Mesendoderm (in vitro differentiated cells): ENCODE measurements around the gene ABCC1.

ENCODE experiments used
- DNase-seq: peaks from one replicate; pipeline ENCODE4 v3.0.0; 2013
- H2AK5ac ChIP-seq: 2 replicates; pipeline ENCODE4 v1.6.1; 2013; ENCODE audit warnings: low read length, inconsistent platforms
- H2BK120ac ChIP-seq: 2 replicates; pipeline ENCODE4 v1.6.1; 2013; ENCODE audit warnings: low read depth, mild to moderate bottlenecking, low read length, moderate library complexity, mixed read lengths
- H2BK15ac ChIP-seq: replicated peaks from 2 replicates; pipeline ENCODE4 v1.6.1; 2013; ENCODE audit warnings: low read depth, mild to moderate bottlenecking, moderate library complexity
- H2BK5ac ChIP-seq: 2 replicates; pipeline ENCODE4 v1.6.1; 2013; ENCODE audit warnings: low read length, inconsistent platforms
- H3K18ac ChIP-seq: 2 replicates; pipeline ENCODE4 v1.6.1; 2013; ENCODE audit warnings: mild to moderate bottlenecking, low read length, mixed read lengths
- H3K23ac ChIP-seq: one replicate; pipeline ENCODE4 v1.6.1; 2013; ENCODE audit warnings: low read length
- H3K27ac ChIP-seq: 2 replicates; pipeline ENCODE4 v1.5.1; 2013; ENCODE audit warnings: low read depth, mild to moderate bottlenecking, inconsistent platforms, low read length, moderate library complexity
- H3K27me3 ChIP-seq: 2 replicates; pipeline ENCODE4 v1.6.1; 2013; ENCODE audit warnings: low read length, control low read depth, mild to moderate bottlenecking, inconsistent platforms; ENCODE audit not compliant: insufficient read depth, poor library complexity
- H3K36me3 ChIP-seq: 2 replicates; pipeline ENCODE4 v1.6.1; 2013; ENCODE audit warnings: low read length, inconsistent platforms; ENCODE audit not compliant: control insufficient read depth, insufficient read depth
- H3K4ac ChIP-seq: one replicate; pipeline ENCODE4 v1.6.1; 2013; ENCODE audit warnings: low read depth, mild to moderate bottlenecking, low read length, moderate library complexity
- H3K4me1 ChIP-seq: 2 replicates; pipeline ENCODE4 v1.6.1; 2013; ENCODE audit warnings: low read depth, low read length, inconsistent platforms; ENCODE audit not compliant: control insufficient read depth
- H3K4me2 ChIP-seq: 2 replicates; pipeline ENCODE4 v1.6.1; 2013; ENCODE audit warnings: low read length
- H3K4me3 ChIP-seq: 2 replicates; pipeline ENCODE4 v1.5.1; 2013; ENCODE audit warnings: mild to moderate bottlenecking, low read length
- H3K56ac ChIP-seq: one replicate; pipeline ENCODE4 v1.6.1; 2013; ENCODE audit warnings: low read length
- H3K79me1 ChIP-seq: 2 replicates; pipeline ENCODE4 v1.6.1; 2013; ENCODE audit warnings: low read length, inconsistent platforms
- H3K79me2 ChIP-seq: 2 replicates; pipeline ENCODE4 v1.6.1; 2013; ENCODE audit warnings: mild to moderate bottlenecking, low read length; ENCODE audit not compliant: control insufficient read depth, insufficient read depth
- H3K9ac ChIP-seq: 2 replicates; pipeline ENCODE4 v1.6.1; 2013; ENCODE audit warnings: low read length, inconsistent platforms
- H4K5ac ChIP-seq: one replicate; pipeline ENCODE4 v1.6.1; 2013; ENCODE audit warnings: low read length
- H4K8ac ChIP-seq: one replicate; pipeline ENCODE4 v1.6.1; 2013; ENCODE audit warnings: low read depth, mild to moderate bottlenecking, control low read depth, low read length, moderate library complexity
- WGBS: extraction: QIAGEN DNeasy Blood & Tissue Kit; methylation state at CpG from one replicate; pipeline ENCODE4 v1.1.7; 2013; ENCODE audit warnings: low lambda C conversion rate, missing lambda C conversion rate; ENCODE audit not compliant: insufficient coverage; ENCODE audit errors: extremely low coverage; 5-methylcytosine and 5-hydroxymethylcytosine counted together

ABCC1 gene

GRCh38 chr16:16048904-16049582, 99.6 kb downstream of the ABCC1 start:
- Histone ChIP-seq H3K4ac (no peak overlapping the region), H3K23ac (no peak overlapping the region), H3K4me3 (no peak overlapping the region), H2BK120ac (no peak overlapping the region), H3K4me2 (no peak overlapping the region), H4K8ac (no peak overlapping the region), H3K4me1 (no peaks in the 10 kb centered on the region), H2BK15ac (no peak overlapping the region), H3K9ac (no peak overlapping the region), H3K79me2 (no peaks in the 10 kb centered on the region), H3K79me1 (no peaks in the 10 kb centered on the region), H3K27ac (no peak overlapping the region), H3K56ac (no peak overlapping the region), H3K36me3 (peaks cover 15% of the 10 kb centered on the region), H4K5ac (no peak overlapping the region), H3K27me3 (no peaks in the 10 kb centered on the region), H2BK5ac (no peak overlapping the region), H2AK5ac (no peak overlapping the region), H3K18ac (no peak overlapping the region)
- peak; percentile 49 for DNase-seq
- WGBS, result no CpG with 5 or more reads among the region's 6 CpGs

GRCh38 chr16:16050106-16050505, 100.7 kb downstream of the ABCC1 start:
- no peak overlapping the region for H4K8ac ChIP-seq
- H3K23ac ChIP-seq, result no peak overlapping the region
- no peak overlapping the region for H3K4me3 ChIP-seq
- H3K4ac ChIP-seq, result no peak overlapping the region
- no peaks in the 10 kb centered on the region for H3K79me2 ChIP-seq
- no peak for DNase-seq
- no peak overlapping the region for H4K5ac ChIP-seq
- H3K27ac ChIP-seq, result no peak overlapping the region
- no peak overlapping the region for H3K9ac ChIP-seq
- no peak overlapping the region for H2BK120ac ChIP-seq
- no peak overlapping the region for H3K18ac ChIP-seq
- H2BK5ac ChIP-seq, result no peak overlapping the region
- WGBS, result no CpG with 5 or more reads among the region's 6 CpGs
- H3K79me1 ChIP-seq, result no peaks in the 10 kb centered on the region
- H3K4me1 ChIP-seq, result no peaks in the 10 kb centered on the region
- no peak overlapping the region for H2BK15ac ChIP-seq
- H3K36me3 ChIP-seq, result peaks cover 10% of the 10 kb centered on the region
- H3K27me3 ChIP-seq, result no peaks in the 10 kb centered on the region
- no peak overlapping the region for H2AK5ac ChIP-seq
- H3K4me2 ChIP-seq, result no peak overlapping the region
- H3K56ac ChIP-seq, result no peak overlapping the region

GRCh38 chr16:16051132-16051531, 101.7 kb downstream of the ABCC1 start:
- no peak overlapping the region for H3K9ac ChIP-seq
- H3K56ac ChIP-seq, result no peak overlapping the region
- no peaks in the 10 kb centered on the region for H3K79me2 ChIP-seq
- H3K4ac ChIP-seq, result no peak overlapping the region
- H3K23ac ChIP-seq, result no peak overlapping the region
- no peaks in the 10 kb centered on the region for H3K79me1 ChIP-seq
- no peak overlapping the region for H2BK15ac ChIP-seq
- no peak for DNase-seq
- no peak overlapping the region for H2AK5ac ChIP-seq
- H3K27ac ChIP-seq, result no peak overlapping the region
- H4K5ac ChIP-seq, result no peak overlapping the region
- H4K8ac ChIP-seq, result no peak overlapping the region
- no peak overlapping the region for H3K4me3 ChIP-seq
- peaks cover 3% of the 10 kb centered on the region for H3K36me3 ChIP-seq
- H2BK120ac ChIP-seq, result no peak overlapping the region
- H3K27me3 ChIP-seq, result no peaks in the 10 kb centered on the region
- no CpG with 5 or more reads among the region's 4 CpGs for WGBS
- no peaks in the 10 kb centered on the region for H3K4me1 ChIP-seq
- no peak overlapping the region for H3K4me2 ChIP-seq
- H2BK5ac ChIP-seq, result no peak overlapping the region
- H3K18ac ChIP-seq, result no peak overlapping the region

- no CpG with 5 or more reads among the region's 3 CpGs for WGBS
- no peak overlapping the region for H3K4me2 ChIP-seq
- no peak overlapping the region for H3K9ac ChIP-seq
- DNase-seq, result no peak
- no peak overlapping the region for H2BK15ac ChIP-seq
- H3K18ac ChIP-seq, result no peak overlapping the region
- H3K4ac ChIP-seq, result no peak overlapping the region
- H3K4me3 ChIP-seq, result no peak overlapping the region
- H2BK5ac ChIP-seq, result no peak overlapping the region
- no peak overlapping the region for H2BK120ac ChIP-seq
- H4K5ac ChIP-seq, result no peak overlapping the region
- no peak overlapping the region for H4K8ac ChIP-seq
- H2AK5ac ChIP-seq, result no peak overlapping the region
- H3K79me1 ChIP-seq, result no peaks in the 10 kb centered on the region
- no peaks in the 10 kb centered on the region for H3K79me2 ChIP-seq
- H3K23ac ChIP-seq, result no peak overlapping the region
- no peak overlapping the region for H3K56ac ChIP-seq
- H3K36me3 ChIP-seq, result peaks cover 4% of the 10 kb centered on the region
- no peaks in the 10 kb centered on the region for H3K4me1 ChIP-seq
- H3K27ac ChIP-seq, result no peak overlapping the region
- H3K27me3 ChIP-seq, result no peaks in the 10 kb centered on the region
Measured at GRCh38 chr16:16052916-16053315, 103.5 kb downstream of the ABCC1 start.

- Histone ChIP-seq H2BK15ac (no peak overlapping the region), H2BK120ac (no peak overlapping the region), H3K23ac (no peak overlapping the region), H2AK5ac (no peak overlapping the region), H4K8ac (no peak overlapping the region), H2BK5ac (no peak overlapping the region), H3K9ac (no peak overlapping the region), H3K79me2 (no peaks in the 10 kb centered on the region), H3K79me1 (no peaks in the 10 kb centered on the region), H3K18ac (no peak overlapping the region), H3K36me3 (peaks cover 4% of the 10 kb centered on the region), H3K4me2 (no peak overlapping the region), H3K4me1 (no peaks in the 10 kb centered on the region), H3K4me3 (no peak overlapping the region), H4K5ac (no peak overlapping the region), H3K27ac (no peak overlapping the region), H3K4ac (no peak overlapping the region), H3K56ac (no peak overlapping the region), H3K27me3 (no peaks in the 10 kb centered on the region)
- WGBS, result no CpG with 5 or more reads among the region's 6 CpGs
- DNase-seq, result no peak
Measured at GRCh38 chr16:16057102-16057501, 107.7 kb downstream of the ABCC1 start.

- Histone ChIP-seq H3K56ac (no peak overlapping the region), H3K4me3 (no peak overlapping the region), H3K36me3 (peaks cover 4% of the 10 kb centered on the region), H2BK120ac (no peak overlapping the region), H3K79me2 (no peaks in the 10 kb centered on the region), H3K4me1 (no peaks in the 10 kb centered on the region), H3K9ac (no peak overlapping the region), H3K18ac (no peak overlapping the region), H4K8ac (no peak overlapping the region), H3K23ac (no peak overlapping the region), H4K5ac (no peak overlapping the region), H3K27ac (no peak overlapping the region), H3K4me2 (no peak overlapping the region), H3K79me1 (no peaks in the 10 kb centered on the region), H3K4ac (no peak overlapping the region), H2AK5ac (no peak overlapping the region), H2BK15ac (no peak overlapping the region), H2BK5ac (no peak overlapping the region), H3K27me3 (no peaks in the 10 kb centered on the region)
- WGBS, result no CpG with 5 or more reads among the region's 8 CpGs
- DNase-seq, result no peak
Measured at GRCh38 chr16:16059160-16059559, 109.7 kb downstream of the ABCC1 start.
